ENCODE measurements around the gene ZNF438. TPM values are rescaled to one million over a fixed set of nuclear protein-coding genes. Genes with fewer than 3 reads are reported as not detected.

Gene ZNF438
- total RNA-seq, 1 experiment from 2014 or later: 0.83 TPM

GRCh38 chr10:30918651-30919050, 113.0 kb downstream of the ZNF438 start:
- no peak overlapping the region for H3K9ac ChIP-seq (ENCODE audit: extremely low read depth, insufficient read length, low read length)
- Mint-ChIP-seq H3K27ac (no peak overlapping the region), H3K27me3 (ENCODE audit: low read depth) (no peaks in the 10 kb centered on the region), H3K4me1 (peaks cover 5 to 8% of the 10 kb centered on the region in 2 experiments), H3K36me3 (ENCODE audit: insufficient read depth in 1 of 3, low read depth in 3 of 3) (no peaks in the 10 kb centered on the region), H3K9me3 (no peaks in the 10 kb centered on the region), H3K4me3 (no peak overlapping the region)
- no peak overlapping the region for H2BK12ac ChIP-seq (ENCODE audit: insufficient read length, low read depth, low read length)
- no peaks in the 10 kb centered on the region for H3K79me1 ChIP-seq (ENCODE audit: insufficient read depth, low read depth, low read length, poor library complexity, severe bottlenecking)
- no peak overlapping the region for H3T11ph ChIP-seq (ENCODE audit: low read length)
- no peak overlapping the region for H3K4ac ChIP-seq (ENCODE audit: low read depth, low read length)
- no peaks in the 10 kb centered on the region for H3K27me3 ChIP-seq (ENCODE audit: insufficient read depth, low read length)
- H2BK120ac ChIP-seq (ENCODE audit: low read depth, low read length, poor library complexity, severe bottlenecking): no peak overlapping the region
- no peak overlapping the region for H2BK15ac ChIP-seq (ENCODE audit: low read depth, low read length)
- H2BK20ac ChIP-seq (ENCODE audit: low read depth, low read length, poor library complexity, severe bottlenecking): no peak overlapping the region
- TF ChIP-seq CTCF (conservative IDR thresholded peaks at IDR 0.05): no peak
- H3K23ac ChIP-seq (ENCODE audit: insufficient read length, low read depth, low read length): no peak overlapping the region
- no peak overlapping the region for H2AFZ ChIP-seq (ENCODE audit: low read length)
- no peak overlapping the region for H4K5ac ChIP-seq (ENCODE audit: insufficient read length, low read depth, low read length)
- H4K8ac ChIP-seq (replicated peaks; ENCODE audit: insufficient read length, low read depth, low read length): no peak overlapping the region
- H3K9me3 ChIP-seq (ENCODE audit: control insufficient read depth, low read depth, low read length): no peaks in the 10 kb centered on the region
- no peak overlapping the region for H3K27ac ChIP-seq (ENCODE audit: insufficient read length, low read depth, low read length)
- no peak overlapping the region for H3K14ac ChIP-seq (ENCODE audit: insufficient read depth, low read length)
- no peak overlapping the region for H4K91ac ChIP-seq (ENCODE audit: insufficient read length, low read depth, low read length)
- no peak for DNase-seq
- no peaks in the 10 kb centered on the region for H3K4me1 ChIP-seq (ENCODE audit: insufficient read depth, low read length)
- no peaks in the 10 kb centered on the region for H3K79me2 ChIP-seq (ENCODE audit: insufficient read depth, low read length)
- WGBS (ENCODE audit: extremely low coverage, insufficient read length, low lambda C conversion rate): no CpG with 5 or more reads among the region's 2 CpGs
- H3K23me2 ChIP-seq (ENCODE audit: insufficient read length, low read depth, low read length, poor library complexity, severe bottlenecking): no peaks in the 10 kb centered on the region
- H2AK5ac ChIP-seq (ENCODE audit: insufficient read length, low read length): no peak overlapping the region
- no peak overlapping the region for H3K18ac ChIP-seq (ENCODE audit: insufficient read length, low read depth, low read length)
- H2BK5ac ChIP-seq (ENCODE audit: insufficient read length, low read length): no peak overlapping the region
- H3K56ac ChIP-seq (ENCODE audit: insufficient read length, low read depth, low read length): no peak overlapping the region
- H4K20me1 ChIP-seq (ENCODE audit: control insufficient read depth, insufficient read depth, insufficient read length): no peaks in the 10 kb centered on the region
- no peak overlapping the region for H3K4me2 ChIP-seq (ENCODE audit: insufficient read depth, insufficient read length, low read length)
